Activated B cell treated with CpG ODN at 0.5 μM for 24 hours (primary cell): Measurements from ENCODE around the gene KIRREL2. TPM values are rescaled to one million over a fixed set of nuclear protein-coding genes. Genes with fewer than 3 reads are reported as not detected.
A peak's percentile ranks its signal among the peaks of the same experiment; 100 is the strongest.

ENCODE experiments used
- ATAC-seq: fragments of 200-7000 bp; cut with Tn5 transposase; one replicate; pipeline ENCODE4 v1.10.0; 2021; ENCODE audit warnings: low read depth, mild to moderate bottlenecking, moderate library complexity
- CTCF ChIA-PET: fragments of 350-600 bp; sonication (Branson Sonifier 250); formaldehyde crosslinking; loops from one replicate; lab custom pipeline; 2021; ENCODE audit warnings: antibody characterized with exemption; lab: Charles Lee
- POLR2A ChIA-PET: fragments of 350-600 bp; sonication (Branson Sonifier 250); formaldehyde crosslinking; loops from one replicate; lab custom pipeline; 2021; ENCODE audit warnings: antibody characterized with exemption; lab: Charles Lee
- DNase-seq: peaks from one replicate; pipeline ENCODE4 v3.0.0; 2022
- H3K27ac Mint-ChIP-seq: one replicate; pipeline ENCODE4 v1.8.0; 2020; ENCODE audit warnings: mixed read lengths
- H3K27me3 Mint-ChIP-seq: one replicate; pipeline ENCODE4 v1.8.0; 2021; ENCODE audit warnings: mixed read lengths
- H3K36me3 Mint-ChIP-seq: one replicate; pipeline ENCODE4 v1.8.0; 2021; ENCODE audit warnings: low read depth, mixed read lengths
- H3K4me1 Mint-ChIP-seq: one replicate; pipeline ENCODE4 v1.8.0; 2021; ENCODE audit warnings: mixed read lengths
- H3K4me3 Mint-ChIP-seq: one replicate; pipeline ENCODE4 v1.8.0; 2020; ENCODE audit warnings: mild to moderate bottlenecking, mixed read lengths
- H3K9me3 Mint-ChIP-seq: one replicate; pipeline ENCODE4 v1.8.0; 2020; ENCODE audit warnings: mixed read lengths
- intact Hi-C: fragments of 100-400 bp; cut with micrococcal nuclease; formaldehyde crosslinking; loops from one replicate; pipeline ENCODE4 v1.15.1; 2024
- total RNA-seq: library from RNA; stranded (reverse); gene quantifications from 2 replicates; pipeline ENCODE4 v1.2.3, GENCODE V29; 2022
- TF ChIP-seq, protein P1 (sequence below): fragments of 200-600 bp; IDR thresholded peaks from one replicate; pipeline ENCODE4 v1.8.0; 2022; ENCODE audit warnings: antibody characterized with exemption, mild to moderate bottlenecking

The KIRREL2 gene
- total RNA-seq, 1 donor from 2014 or later = not detected

GRCh38 chr19:35845215-35846037, 11.3 kb upstream of the KIRREL2 start:
- peak; percentile 28 for ATAC-seq
- peaks cover 16% of the 10 kb centered on the region for H3K4me1 Mint-ChIP-seq
- ChIA-PET CTCF (no interaction called here), POLR2A (interaction anchor here (0.7 kb wide), 1 partner anchor 187 kb away, joined by 3 read pairs; no protein-coding TSS in a partner anchor)
- H3K4me3 Mint-ChIP-seq = peak overlapping the region; percentile 64
- H3K27ac Mint-ChIP-seq = no peak overlapping the region
- H3K36me3 Mint-ChIP-seq = no peaks in the 10 kb centered on the region
- intact Hi-C loops = no loop called here
- TF ChIP-seq, protein P1, sequence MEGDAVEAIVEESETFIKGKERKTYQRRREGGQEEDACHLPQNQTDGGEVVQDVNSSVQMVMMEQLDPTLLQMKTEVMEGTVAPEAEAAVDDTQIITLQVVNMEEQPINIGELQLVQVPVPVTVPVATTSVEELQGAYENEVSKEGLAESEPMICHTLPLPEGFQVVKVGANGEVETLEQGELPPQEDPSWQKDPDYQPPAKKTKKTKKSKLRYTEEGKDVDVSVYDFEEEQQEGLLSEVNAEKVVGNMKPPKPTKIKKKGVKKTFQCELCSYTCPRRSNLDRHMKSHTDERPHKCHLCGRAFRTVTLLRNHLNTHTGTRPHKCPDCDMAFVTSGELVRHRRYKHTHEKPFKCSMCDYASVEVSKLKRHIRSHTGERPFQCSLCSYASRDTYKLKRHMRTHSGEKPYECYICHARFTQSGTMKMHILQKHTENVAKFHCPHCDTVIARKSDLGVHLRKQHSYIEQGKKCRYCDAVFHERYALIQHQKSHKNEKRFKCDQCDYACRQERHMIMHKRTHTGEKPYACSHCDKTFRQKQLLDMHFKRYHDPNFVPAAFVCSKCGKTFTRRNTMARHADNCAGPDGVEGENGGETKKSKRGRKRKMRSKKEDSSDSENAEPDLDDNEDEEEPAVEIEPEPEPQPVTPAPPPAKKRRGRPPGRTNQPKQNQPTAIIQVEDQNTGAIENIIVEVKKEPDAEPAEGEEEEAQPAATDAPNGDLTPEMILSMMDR = no peak
- peaks cover 52% of the 10 kb centered on the region for H3K27me3 Mint-ChIP-seq
- H3K9me3 Mint-ChIP-seq = no peaks in the 10 kb centered on the region
- DNase-seq = no peak

DNA sequence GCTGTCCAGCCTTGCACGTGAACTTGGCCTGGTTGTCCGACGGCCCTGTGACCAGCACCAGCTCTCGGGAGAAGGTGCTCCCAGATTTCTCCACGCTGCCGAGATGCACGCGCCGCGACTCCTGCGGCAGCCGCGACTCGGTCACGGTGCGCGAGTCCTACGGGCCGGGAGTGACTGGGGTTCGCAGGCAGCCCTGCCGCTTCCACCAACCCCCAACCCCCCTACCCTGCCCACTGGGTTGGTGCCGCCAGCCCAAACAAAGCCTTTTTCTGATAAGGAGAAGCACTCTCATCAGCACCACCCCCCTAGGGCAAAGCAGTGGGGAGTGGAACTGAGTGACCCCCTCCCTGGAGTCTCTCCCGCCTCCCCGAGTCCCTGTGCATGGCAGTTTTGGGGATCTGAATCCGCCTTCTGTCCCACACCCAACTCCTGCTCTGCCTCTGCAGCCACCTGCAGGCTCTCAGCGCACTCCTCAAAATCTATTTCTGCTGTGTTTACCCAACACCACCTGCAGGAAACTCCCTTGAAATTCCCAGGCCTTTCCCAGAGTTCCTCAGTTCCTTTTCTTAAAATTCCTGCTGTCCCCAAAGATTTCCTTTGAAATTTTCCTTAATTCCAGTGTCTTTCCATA, 10.6 kb upstream of the KIRREL2 start:
- TF ChIP-seq, protein P1 = no peak

DNA sequence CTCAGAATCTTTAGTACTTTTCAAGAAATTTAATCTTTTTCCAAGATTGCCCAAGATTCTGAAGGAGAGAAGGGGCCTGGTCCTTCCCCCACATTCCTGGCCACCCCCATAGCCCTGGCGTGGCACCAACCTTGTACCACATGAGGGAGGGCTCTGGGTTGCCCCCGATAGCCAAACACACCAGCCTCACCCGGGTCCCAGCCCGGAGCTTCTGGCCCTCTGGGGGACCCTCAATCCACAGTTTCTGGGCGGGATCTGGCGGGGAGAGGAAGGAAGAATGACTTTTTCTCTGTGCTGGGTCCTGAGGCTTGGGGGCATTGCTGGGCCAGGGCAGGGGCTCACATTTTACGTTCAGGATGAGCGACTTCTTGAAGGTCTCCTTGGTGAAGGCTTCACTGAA, 8.8 kb upstream of the KIRREL2 start:
- POLR2A ChIA-PET = no interaction called here
- CTCF ChIA-PET = no interaction called here
- H3K36me3 Mint-ChIP-seq = no peaks in the 10 kb centered on the region
- no peak overlapping the region for H3K4me3 Mint-ChIP-seq
- TF ChIP-seq, protein P1 = no peak
- H3K4me1 Mint-ChIP-seq = peaks cover 18% of the 10 kb centered on the region
- no peak overlapping the region for H3K27ac Mint-ChIP-seq
- ATAC-seq (no peak), DNase-seq (no peak)
- intact Hi-C loops = no loop called here
- H3K27me3 Mint-ChIP-seq = peaks cover 54% of the 10 kb centered on the region
- no peaks in the 10 kb centered on the region for H3K9me3 Mint-ChIP-seq

More for the DNA sequence above, 10.6 kb upstream of the KIRREL2 start:
- H3K4me1 Mint-ChIP-seq = peaks cover 16% of the 10 kb centered on the region
- ChIA-PET POLR2A (no interaction called here), CTCF (no interaction called here)
- H3K4me3 Mint-ChIP-seq = peak overlapping the region; percentile 29
- DNase-seq (no peak), ATAC-seq (no peak)
- intact Hi-C loops = no loop called here
- peaks cover 57% of the 10 kb centered on the region for H3K27me3 Mint-ChIP-seq
- H3K27ac Mint-ChIP-seq = no peak overlapping the region
- no peaks in the 10 kb centered on the region for H3K9me3 Mint-ChIP-seq
- no peaks in the 10 kb centered on the region for H3K36me3 Mint-ChIP-seq

- Mint-ChIP-seq H3K4me1 (peaks cover 18% of the 10 kb centered on the region), H3K9me3 (no peaks in the 10 kb centered on the region), H3K27me3 (peaks cover 52% of the 10 kb centered on the region), H3K4me3 (no peak overlapping the region), H3K27ac (no peak overlapping the region), H3K36me3 (no peaks in the 10 kb centered on the region)
- DNase-seq = no peak
- ChIA-PET CTCF (no interaction called here), POLR2A (no interaction called here)
- intact Hi-C loops = no loop called here
- no peak for ATAC-seq
- TF ChIP-seq, protein P1 = no peak
Measured at GRCh38 chr19:35848486-35848885, 8.2 kb upstream of the KIRREL2 start.

- H3K36me3 Mint-ChIP-seq = no peaks in the 10 kb centered on the region
- ChIA-PET POLR2A (no interaction called here), CTCF (no interaction called here)
- DNase-seq (no peak), ATAC-seq (no peak)
- H3K4me3 Mint-ChIP-seq = no peak overlapping the region
- TF ChIP-seq, protein P1 = no peak
- no peak overlapping the region for H3K27ac Mint-ChIP-seq
- H3K9me3 Mint-ChIP-seq = no peaks in the 10 kb centered on the region
- H3K27me3 Mint-ChIP-seq = peaks cover 47% of the 10 kb centered on the region
- H3K4me1 Mint-ChIP-seq = peaks cover 18% of the 10 kb centered on the region
- intact Hi-C loops = no loop called here
Measured at GRCh38 chr19:35848919-35849505, 7.7 kb upstream of the KIRREL2 start.
